Lung (tissue), 12 donors: ENCODE data around the gene ZNF75A. TPM values are rescaled to one million over a fixed set of nuclear protein-coding genes. Genes with fewer than 3 reads are reported as not detected.

Experiments used
- ATAC-seq: fragments of 200-7000 bp; cut with Tn5 transposase; one replicate; pipeline ENCODE4 v1.9.1; 2020; ENCODE audit warnings: moderate number of reproducible peaks; ENCODE audit not compliant: insufficient read depth, low FRiP score
- DNase-seq, 3 donors: peaks; one replicate each; pipeline ENCODE4 v3.0.0-alpha.2; 2013 to 2017
- H3K27ac ChIP-seq, 2 donors: one replicate each; pipeline ENCODE4 v1.5.1; 2013; ENCODE audit warnings: mild to moderate bottlenecking in 2 of 2, moderate library complexity in 2 of 2, control low read depth in 1 of 2, inconsistent platforms in 1 of 2, low read depth in 1 of 2, low read length in 1 of 2
- H3K27me3 ChIP-seq, 3 donors: one replicate each; pipeline ENCODE4 v1.5.1; 2013; ENCODE audit warnings: low read length in 2 of 3; ENCODE audit not compliant: control insufficient read depth in 3 of 3, insufficient read depth in 3 of 3
- H3K36me3 ChIP-seq, 4 donors: one replicate each; pipeline ENCODE4 v1.5.1; 2013; ENCODE audit warnings: low read length in 4 of 4, mild to moderate bottlenecking in 1 of 4, moderate library complexity in 1 of 4; ENCODE audit not compliant: control insufficient read depth in 4 of 4, insufficient read depth in 4 of 4
- H3K4me1 ChIP-seq, 5 donors: one replicate each; pipeline ENCODE4 v1.5.1; 2013; ENCODE audit warnings: low read length in 5 of 5, mild to moderate bottlenecking in 2 of 5, moderate library complexity in 1 of 5; ENCODE audit not compliant: control insufficient read depth in 5 of 5, insufficient read depth in 5 of 5
- H3K4me3 ChIP-seq: one replicate; pipeline ENCODE4 v1.5.1; 2013; ENCODE audit warnings: mild to moderate bottlenecking, control low read depth, moderate library complexity
- H3K9ac ChIP-seq, 2 donors: one replicate each; pipeline ENCODE4 v1.5.1; 2013; ENCODE audit warnings: low read length in 2 of 2, control low read depth in 1 of 2; ENCODE audit not compliant: insufficient read depth in 1 of 2
- H3K9me3 ChIP-seq, 4 donors: one replicate each; pipeline ENCODE4 v1.5.1; 2013; ENCODE audit warnings: low read length in 3 of 4, mild to moderate bottlenecking in 1 of 4, moderate library complexity in 1 of 4; ENCODE audit not compliant: control insufficient read depth in 4 of 4, insufficient read depth in 3 of 4
- WGBS, 2 donors: extraction: QIAGEN DNeasy Blood & Tissue Kit; methylation state at CpG; one replicate each; pipeline ENCODE4 v1.1.7; 2013; 5-methylcytosine and 5-hydroxymethylcytosine counted together
- polyA plus RNA-seq, 2 donors: library from polyadenylated mRNA; stranded (reverse); fragments of 200-250 nt; gene quantifications; one replicate each; pipeline ENCODE4 v1.2.1, GENCODE V29; 2013
- total RNA-seq, 2 donors: library from RNA; depleted of rRNA in 1 of 2; stranded (reverse); fragments of >200 nt in 1 of 2; gene quantifications; one replicate each; pipeline ENCODE4 v1.2.1, GENCODE V29; 2014 to 2021
- TF ChIP-seq, protein P1 (sequence below): IDR thresholded peaks from 2 replicates; pipeline ENCODE4 v1.5.1; 2012; ENCODE audit warnings: mild to moderate bottlenecking; ENCODE audit errors: control extremely low read depth, extremely low read depth
- donor health status: control.
- donor health status: control.
- donor health status: Bipolar disorder and iron deficiency.
- donor health status: healthy.
- donor health status: DM: yes; HTN: yes; CAD: no.

ZNF75A gene
- total and polyA plus RNA-seq, 4 donors, result 11.3 to 35.1 (median 21.4) TPM

DNA sequence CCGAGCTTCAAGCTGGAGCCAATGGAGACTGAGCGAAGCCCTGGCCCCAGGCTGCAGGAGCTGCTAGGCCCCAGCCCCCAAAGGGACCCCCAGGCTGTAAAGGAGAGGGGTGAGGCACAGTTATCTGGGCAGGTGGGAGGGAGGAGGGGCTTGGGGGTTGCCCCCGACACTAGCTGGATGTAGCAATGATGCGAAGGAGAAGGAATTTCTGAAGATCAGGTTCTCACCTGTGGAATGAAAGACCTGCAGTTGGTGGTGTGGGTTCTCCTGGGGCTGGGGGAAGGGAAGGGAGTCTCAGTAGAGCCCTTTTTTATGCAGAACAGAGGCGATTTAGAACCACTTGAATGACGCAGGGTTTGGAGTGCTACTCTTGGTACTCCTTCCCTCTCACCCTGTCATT is 20.2 kb upstream of the ZNF75A start:
- Histone ChIP-seq H3K36me3 (peaks cover 22 to 45% (median 36%) of the 10 kb centered on the region in 4 donors), H3K27me3 (no peaks in the 10 kb centered on the region), H3K9ac (no peak overlapping the region), H3K4me1 (peaks cover 5 to 13% (median 12%) of the 10 kb centered on the region in 5 donors), H3K27ac (no peak overlapping the region), H3K9me3 (peaks cover 0 to 33% (median 26%) of the 10 kb centered on the region in 4 donors), H3K4me3 (no peak overlapping the region)
- 82 to 93% methylated on average over 6 of the region's 6 CpGs for WGBS, 2 donors
- TF ChIP-seq, protein P1, sequence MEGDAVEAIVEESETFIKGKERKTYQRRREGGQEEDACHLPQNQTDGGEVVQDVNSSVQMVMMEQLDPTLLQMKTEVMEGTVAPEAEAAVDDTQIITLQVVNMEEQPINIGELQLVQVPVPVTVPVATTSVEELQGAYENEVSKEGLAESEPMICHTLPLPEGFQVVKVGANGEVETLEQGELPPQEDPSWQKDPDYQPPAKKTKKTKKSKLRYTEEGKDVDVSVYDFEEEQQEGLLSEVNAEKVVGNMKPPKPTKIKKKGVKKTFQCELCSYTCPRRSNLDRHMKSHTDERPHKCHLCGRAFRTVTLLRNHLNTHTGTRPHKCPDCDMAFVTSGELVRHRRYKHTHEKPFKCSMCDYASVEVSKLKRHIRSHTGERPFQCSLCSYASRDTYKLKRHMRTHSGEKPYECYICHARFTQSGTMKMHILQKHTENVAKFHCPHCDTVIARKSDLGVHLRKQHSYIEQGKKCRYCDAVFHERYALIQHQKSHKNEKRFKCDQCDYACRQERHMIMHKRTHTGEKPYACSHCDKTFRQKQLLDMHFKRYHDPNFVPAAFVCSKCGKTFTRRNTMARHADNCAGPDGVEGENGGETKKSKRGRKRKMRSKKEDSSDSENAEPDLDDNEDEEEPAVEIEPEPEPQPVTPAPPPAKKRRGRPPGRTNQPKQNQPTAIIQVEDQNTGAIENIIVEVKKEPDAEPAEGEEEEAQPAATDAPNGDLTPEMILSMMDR, result no peak
- ATAC-seq (no peak), DNase-seq (no peak)

GRCh38 chr16:3289998-3290673 is 15.2 kb upstream of the ZNF75A start:
- H3K9ac ChIP-seq, result no peak overlapping the region
- H3K9me3 ChIP-seq, result peaks cover 0 to 69% (median 54%) of the 10 kb centered on the region in 4 donors
- ATAC-seq, result no peak
- DNase-seq, result no peak
- H3K27ac ChIP-seq, result no peak overlapping the region
- H3K4me1 ChIP-seq, result peaks cover 0 to 5% (median 2%) of the 10 kb centered on the region in 5 donors
- no peaks in the 10 kb centered on the region for H3K27me3 ChIP-seq
- TF ChIP-seq, protein P1, result no peak
- H3K4me3 ChIP-seq, result no peak overlapping the region
- WGBS, 2 donors, result 98 to 99% methylated on average over 16 of the region's 16 CpGs
- H3K36me3 ChIP-seq, result peaks cover 45 to 73% (median 58%) of the 10 kb centered on the region in 4 donors

- no peaks in the 10 kb centered on the region for H3K27me3 ChIP-seq
- TF ChIP-seq, protein P1, result no peak
- 98% methylated on average over 3 of the region's 3 CpGs for WGBS, 2 donors
- no peaks in the 10 kb centered on the region for H3K4me1 ChIP-seq
- H3K9me3 ChIP-seq, result peaks cover 0 to 64% (median 53%) of the 10 kb centered on the region in 4 donors
- peaks cover 35 to 53% (median 45%) of the 10 kb centered on the region in 4 donors for H3K36me3 ChIP-seq
- H3K4me3 ChIP-seq, result no peak overlapping the region
- no peak overlapping the region for H3K27ac ChIP-seq
- ATAC-seq (no peak), DNase-seq (no peak)
- H3K9ac ChIP-seq, result no peak overlapping the region
Observed at GRCh38 chr16:3292604-3293003, 12.7 kb upstream of the ZNF75A start.

DNA sequence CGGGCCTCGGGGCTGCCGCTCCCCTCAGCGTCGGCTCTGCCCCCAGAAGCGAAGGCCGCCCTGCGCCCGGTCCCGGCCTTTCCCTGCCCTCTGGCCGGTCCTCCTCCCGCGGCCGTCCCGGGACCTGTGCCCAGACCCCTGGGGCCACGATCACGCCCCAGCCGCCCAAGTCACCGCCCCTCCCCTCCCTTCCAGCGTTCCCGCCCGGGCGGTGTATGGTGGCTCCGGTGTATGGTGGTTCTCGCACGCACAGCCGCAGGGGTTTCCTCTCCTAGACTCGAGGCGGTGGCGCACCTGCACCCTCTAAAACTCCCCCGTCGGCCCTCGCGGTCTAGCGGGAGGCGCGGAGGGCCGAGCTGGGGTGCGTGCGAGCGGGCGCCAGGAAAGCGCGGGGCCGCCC is 10.1 kb upstream of the ZNF75A start:
- Histone ChIP-seq H3K27me3 (no peaks in the 10 kb centered on the region), H3K36me3 (peaks cover 21 to 43% (median 33%) of the 10 kb centered on the region in 4 donors), H3K4me1 (no peaks in the 10 kb centered on the region), H3K9me3 (peaks cover 0 to 58% (median 39%) of the 10 kb centered on the region in 4 donors), H3K9ac (no peak overlapping the region), H3K4me3 (no peak overlapping the region), H3K27ac (no peak overlapping the region)
- TF ChIP-seq, protein P1, result no peak
- 38 to 43% methylated on average over 41 to 45 of the region's 45 CpGs for WGBS, 2 donors
- ATAC-seq, result no peak
- DNase-seq, result no peak
